Measurements from ENCODE around the gene MYL5.
"Not testable (repeated sequence)": the region's sequence is repeated elsewhere in the genome, so short reads cannot be mapped to it uniquely, and the experiment has no call there.

- TF ChIP-seq CTCF (IDR thresholded peaks at IDR 0.05; ENCODE audit: insufficient read depth, low read depth, low read length); EZH2 (IDR thresholded peaks at IDR 0.05; ENCODE audit: insufficient read depth, low read length): not testable (repeated sequence)
Observed at GRCh38 chr4:706083-706633, 31.8 kb downstream of the MYL5 start.
